Peyer's patch (tissue), 4 donors: Measurements from ENCODE around the gene LAD1.

Experiments used
- CTCF ChIP-seq, 6 experiments: fragments of 450-650 bp in 4 of 6; fragments of 200-600 bp in 2 of 6; sonication (generic) in 1 of 6; IDR thresholded peaks; one replicate each; pipeline ENCODE4 v1.5.1; 2017 to 2019; ENCODE audit warnings: antibody characterized with exemption in 6 of 6, mild to moderate bottlenecking in 3 of 6, moderate library complexity in 1 of 6
- POLR2A ChIP-seq, 2 donors: fragments of 450-650 bp; IDR thresholded peaks; one replicate each; pipeline ENCODE4 v1.5.1; 2017; ENCODE audit warnings: antibody characterized with exemption in 2 of 2, mild to moderate bottlenecking in 2 of 2, moderate library complexity in 2 of 2

GRCh38 chr1:201397675-201398074 is 1.4 kb downstream of the LAD1 start:
- no peak for TF ChIP-seq CTCF (IDR thresholded peaks at IDR 0.05)
- TF ChIP-seq POLR2A (IDR thresholded peaks at IDR 0.05) = peak; percentile 96 to 97
